HG03520 (cell line): ENCODE measurements around the gene CHMP2A.

ENCODE experiments used
- ATAC-seq: cut with Tn5 transposase; IDR thresholded peaks from one replicate; pipeline ENCODE4 v1.9.1; 2021; ENCODE audit warnings: mild to moderate bottlenecking, moderate library complexity; ENCODE audit not compliant: unreplicated experiment

Gene CHMP2A

DNA sequence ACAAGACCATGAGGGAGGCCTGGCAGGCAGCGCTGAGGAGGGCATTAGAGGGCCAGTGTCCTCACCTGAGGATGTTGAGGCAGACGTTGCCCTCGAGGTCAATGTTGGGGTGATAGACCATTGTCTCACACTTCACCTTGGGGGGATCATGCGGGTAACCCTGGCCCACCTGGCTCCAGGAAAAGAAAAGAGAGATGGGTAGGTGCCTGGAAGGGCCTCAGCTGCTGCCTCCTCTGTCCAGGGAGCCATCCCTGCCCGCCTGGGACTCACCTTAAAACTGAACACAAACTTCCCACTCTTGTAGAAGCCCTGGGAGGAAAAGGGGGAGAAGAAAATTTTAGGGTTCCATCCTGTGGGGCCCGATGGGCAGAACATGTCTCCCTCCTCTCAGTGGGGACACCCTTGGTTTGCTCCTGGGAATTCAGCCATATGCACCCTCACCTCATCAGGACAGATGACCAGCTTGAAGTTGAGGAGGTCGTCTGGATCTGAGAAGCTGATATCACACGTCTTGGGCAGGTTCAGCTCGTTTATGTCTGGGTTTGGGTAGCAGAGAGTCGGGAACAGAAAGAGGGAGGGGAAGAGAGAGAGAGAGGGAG is 1.8 kb upstream of the CHMP2A start:
- ATAC-seq = no peak

DNA sequence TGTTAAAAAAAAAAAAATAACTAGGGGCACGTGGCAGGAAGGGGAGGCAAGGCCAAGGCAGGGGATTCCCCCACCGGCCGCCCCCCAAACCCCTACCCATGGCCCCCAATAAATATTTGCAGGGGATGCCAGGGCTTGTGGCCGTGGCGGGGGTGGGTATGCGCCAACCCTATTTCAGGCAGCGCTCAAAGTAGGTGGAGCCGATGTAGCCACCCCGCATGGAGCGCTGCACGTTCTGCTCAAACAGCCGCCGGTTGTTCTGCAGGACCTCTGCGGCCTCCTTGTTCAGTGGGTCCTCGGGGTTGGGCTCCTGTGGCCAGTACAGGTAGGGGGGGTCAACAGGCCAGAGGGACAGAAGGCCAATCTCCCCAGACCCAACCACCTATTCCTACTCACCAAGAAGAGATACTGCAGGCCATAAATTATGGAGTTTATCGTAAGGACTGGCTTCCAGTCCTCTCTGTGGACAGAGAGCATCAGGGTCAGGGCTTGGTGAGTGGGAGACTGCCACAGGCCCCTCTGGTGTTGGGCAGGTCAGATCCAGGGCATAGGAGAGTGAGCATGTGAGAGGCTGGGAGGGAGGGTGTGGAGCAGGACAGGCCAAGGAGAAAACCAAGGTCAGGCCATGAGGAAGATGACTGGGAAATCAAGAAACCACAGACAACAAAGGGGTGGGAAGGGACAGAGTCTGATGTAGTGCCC is 1.2 kb upstream of the CHMP2A start:
- no peak for ATAC-seq

DNA sequence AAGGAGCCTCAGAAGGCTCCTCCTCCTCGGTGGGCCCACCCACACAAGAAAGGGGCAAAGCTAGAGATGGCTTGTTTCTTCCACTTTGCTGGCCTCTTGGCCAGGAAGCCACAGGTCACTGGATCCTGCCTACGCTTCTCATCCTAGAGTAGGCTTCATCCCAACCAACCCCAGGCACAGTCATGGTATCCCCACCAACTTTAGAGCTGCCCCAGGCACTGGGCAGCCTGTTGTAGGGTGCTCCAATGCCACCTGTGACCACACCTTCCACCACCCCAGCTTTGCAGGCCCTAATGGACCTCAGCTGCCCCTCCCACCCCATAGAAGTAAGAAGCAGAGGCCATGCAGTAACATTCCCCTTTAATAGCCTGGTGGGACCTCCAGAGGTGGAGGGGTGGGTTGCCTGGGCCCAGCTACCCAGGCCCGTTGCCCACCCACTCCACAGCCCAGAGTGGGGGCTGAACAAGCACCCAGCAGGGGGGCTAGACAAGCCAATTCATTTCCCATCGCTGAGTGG is 522 bp upstream of the CHMP2A start:
- no peak for ATAC-seq

DNA sequence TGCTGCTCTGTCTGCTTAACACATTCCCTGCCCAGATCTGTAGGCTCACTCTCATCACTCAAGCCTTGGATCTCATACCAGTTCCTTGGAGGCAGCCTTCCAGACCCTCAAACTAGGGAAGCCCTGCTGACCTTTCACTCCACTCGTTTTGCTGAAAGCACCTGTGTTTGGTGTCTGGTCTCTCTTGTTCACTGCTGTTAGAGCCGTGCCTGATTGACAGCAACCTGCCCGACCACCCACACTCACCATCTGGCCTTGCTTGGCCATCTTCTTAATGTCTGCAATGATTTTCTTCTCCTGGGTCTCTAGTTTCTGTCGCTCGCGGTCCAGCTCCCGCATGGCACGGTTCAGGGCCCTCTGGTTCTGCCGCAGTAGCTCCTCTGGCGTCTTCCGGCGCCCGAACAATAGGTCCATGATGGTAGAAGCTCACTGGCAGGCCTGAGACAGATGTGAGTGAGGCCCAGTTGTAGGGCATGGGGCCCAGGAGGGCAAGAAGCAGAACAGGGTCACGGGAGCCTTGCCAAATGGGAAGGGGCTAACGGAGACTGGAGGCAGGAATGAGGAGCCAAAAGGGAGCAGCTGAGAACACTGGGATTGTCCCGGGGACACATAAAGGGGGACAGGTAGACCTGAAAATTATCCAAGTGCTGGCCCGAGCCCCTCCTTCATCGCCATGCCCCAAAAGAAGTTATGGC is 959 bp downstream of the CHMP2A start:
- ATAC-seq = no peak

DNA sequence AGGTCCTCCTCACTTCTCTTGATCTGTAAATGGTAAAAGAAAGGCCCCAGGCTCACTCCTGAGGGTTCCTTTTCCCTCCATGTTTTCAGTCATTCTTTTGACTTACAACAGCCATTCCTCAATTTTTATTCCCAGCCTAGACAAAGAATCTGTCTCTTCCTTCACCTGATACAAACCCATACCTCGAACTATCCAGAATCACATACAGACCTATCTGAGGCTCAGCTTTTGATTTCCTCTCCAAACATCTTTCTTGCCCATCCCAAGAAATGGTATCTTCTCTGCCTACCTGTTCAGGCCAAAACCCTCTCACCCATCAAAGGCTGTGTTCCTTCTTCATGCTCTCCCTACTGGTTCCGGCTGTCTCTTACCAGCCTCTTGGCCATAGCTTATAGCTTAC is 2.2 kb downstream of the CHMP2A start:
- ATAC-seq = no peak

DNA sequence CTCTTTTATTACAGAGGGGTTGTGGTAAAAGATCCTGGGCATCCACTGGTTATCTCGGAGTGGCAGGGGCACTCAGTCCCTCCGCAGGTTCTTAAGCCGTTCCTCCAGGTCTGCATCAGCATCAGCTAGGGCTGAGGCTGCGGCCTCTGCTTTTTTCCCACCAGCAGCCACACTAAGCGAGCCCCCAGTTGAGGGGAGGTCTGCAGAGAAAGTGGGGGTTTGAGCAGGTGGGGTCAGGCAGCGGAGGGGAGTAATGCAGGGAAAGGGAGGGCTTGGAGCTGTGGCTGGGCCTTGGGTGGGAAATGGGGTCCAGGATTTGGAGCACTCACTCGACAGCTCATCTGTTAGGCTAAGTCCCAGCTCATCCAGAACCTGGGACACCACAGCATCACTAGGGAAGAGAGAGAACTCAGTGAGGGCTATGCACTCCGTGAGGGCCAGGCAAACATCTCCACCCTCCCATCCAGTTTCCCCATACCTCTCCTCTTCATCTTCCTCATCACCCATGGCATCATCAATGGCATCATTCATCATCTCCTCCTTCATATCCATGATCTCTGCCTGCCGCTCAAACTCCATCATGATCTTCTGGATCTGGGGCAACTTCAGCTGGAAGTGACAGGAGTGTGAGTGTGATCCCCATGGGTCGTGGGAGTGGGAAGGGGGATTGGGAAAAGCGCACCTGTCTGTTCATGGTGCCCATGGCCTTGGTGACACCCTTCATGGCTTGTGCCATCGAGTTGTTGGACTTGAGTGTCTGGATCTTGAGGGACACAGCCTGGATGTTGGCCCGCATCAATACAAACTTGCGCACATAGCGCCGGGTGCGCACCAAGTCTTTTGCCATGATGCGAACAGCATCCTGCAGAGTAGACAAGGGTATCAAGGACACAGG is 3.1 kb downstream of the CHMP2A start:
- ATAC-seq = no peak

DNA sequence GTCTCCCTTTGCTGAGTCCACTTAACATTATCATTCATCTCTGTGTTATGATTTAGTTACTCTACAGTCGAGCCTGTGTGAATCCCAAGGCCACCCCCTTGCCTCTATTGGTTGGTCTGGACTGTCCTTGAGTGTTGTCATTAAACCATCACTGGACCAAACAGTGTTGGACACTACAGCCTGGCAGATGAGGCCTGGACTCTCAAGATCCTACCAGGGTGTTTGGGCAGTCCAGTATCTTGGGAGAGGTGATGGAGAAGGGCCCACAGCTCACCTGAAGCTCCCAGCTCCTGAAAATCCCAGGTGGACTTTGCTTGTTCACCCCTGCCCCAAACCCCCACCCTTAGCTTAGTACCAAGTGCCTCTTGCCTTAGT is 3.8 kb downstream of the CHMP2A start:
- ATAC-seq = no peak

DNA sequence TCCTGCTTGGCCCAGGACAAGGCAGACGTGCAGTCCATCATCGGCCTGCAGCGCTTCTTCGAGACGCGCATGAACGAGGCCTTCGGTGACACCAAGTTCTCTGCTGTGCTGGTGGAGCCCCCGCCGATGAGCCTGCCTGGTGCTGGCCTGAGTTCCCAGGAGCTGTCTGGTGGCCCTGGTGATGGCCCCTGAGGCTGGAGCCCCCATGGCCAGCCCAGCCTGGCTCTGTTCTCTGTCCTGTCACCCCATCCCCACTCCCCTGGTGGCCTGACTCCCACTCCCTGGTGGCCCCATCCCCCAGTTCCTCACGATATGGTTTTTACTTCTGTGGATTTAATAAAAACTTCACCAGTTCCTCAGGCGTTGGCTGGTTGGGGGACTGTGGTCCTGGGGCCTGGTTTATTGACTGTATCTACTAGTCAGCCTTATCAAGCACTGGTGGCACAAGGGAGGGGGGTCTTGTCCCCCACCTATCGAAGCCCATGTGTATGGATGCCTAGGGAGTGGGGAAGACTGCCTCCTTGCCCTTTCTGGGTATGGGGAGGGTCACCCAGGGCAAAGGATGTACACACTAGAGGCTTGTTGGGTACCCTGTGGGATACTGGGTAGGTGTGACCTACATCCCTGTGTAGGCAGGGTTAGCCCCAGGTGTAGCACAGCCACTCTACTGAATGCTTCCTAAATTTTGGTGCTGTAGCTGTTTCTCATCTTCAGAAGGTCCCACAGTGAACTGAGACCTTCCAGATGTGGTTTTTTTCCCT is 4.4 kb downstream of the CHMP2A start:
- no peak for ATAC-seq

DNA sequence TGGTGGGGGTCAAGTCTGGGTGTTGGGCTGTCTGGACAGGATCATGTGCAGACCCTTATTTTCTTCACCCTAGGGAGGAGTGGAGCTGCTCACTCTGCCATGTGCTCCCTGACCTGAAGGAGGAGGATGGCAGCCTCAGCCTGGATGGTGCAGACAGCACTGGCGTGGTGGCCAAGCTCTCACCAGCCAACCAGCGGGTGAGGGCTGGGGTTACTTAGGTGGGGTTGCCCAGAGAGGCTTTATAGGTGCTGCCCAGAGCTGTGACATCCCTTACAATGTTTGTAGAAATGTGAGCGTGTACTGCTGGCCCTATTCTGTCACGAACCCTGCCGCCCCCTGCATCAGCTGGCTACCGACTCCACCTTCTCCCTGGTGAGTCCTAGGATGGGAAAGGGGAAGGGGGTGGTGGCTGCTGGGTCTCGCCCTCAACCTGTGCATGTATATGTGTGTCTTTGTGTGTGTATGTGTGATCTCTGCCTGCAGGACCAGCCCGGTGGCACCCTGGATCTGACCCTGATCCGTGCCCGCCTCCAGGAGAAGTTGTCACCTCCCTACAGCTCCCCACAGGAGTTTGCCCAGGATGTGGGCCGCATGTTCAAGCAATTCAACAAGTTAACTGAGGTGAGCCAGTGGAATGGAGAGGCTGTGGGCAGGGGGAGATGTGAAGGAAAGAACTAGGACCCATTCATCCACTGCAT is 5.1 kb downstream of the CHMP2A start:
- no peak for ATAC-seq

DNA sequence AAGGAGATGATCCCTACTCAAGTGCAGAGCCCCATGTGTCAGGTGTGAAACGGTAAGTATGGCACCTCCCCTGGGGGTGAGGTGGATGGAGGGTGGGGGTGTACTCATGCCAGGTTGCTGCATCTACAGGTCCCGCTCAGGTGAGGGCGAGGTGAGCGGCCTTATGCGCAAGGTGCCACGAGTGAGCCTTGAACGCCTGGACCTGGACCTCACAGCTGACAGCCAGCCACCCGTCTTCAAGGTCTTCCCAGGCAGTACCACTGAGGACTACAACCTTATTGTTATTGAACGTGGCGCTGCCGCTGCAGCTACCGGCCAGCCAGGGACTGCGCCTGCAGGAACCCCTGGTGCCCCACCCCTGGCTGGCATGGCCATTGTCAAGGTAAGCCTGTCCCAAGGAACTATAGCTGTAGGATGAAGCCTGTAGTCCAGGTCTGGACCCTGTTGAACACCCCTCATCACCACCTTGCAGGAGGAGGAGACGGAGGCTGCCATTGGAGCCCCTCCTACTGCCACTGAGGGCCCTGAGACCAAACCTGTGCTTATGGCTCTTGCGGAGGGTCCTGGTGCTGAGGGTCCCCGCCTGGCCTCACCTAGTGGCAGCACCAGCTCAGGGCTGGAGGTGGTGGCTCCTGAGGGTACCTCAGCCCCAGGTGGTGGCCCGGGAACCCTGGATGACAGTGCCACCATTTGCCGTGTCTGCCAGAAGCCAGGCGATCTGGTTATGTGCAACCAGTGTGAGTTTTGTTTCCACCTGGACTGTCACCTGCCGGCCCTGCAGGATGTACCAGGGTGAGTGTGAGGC is 5.8 kb downstream of the CHMP2A start:
- no peak for ATAC-seq

DNA sequence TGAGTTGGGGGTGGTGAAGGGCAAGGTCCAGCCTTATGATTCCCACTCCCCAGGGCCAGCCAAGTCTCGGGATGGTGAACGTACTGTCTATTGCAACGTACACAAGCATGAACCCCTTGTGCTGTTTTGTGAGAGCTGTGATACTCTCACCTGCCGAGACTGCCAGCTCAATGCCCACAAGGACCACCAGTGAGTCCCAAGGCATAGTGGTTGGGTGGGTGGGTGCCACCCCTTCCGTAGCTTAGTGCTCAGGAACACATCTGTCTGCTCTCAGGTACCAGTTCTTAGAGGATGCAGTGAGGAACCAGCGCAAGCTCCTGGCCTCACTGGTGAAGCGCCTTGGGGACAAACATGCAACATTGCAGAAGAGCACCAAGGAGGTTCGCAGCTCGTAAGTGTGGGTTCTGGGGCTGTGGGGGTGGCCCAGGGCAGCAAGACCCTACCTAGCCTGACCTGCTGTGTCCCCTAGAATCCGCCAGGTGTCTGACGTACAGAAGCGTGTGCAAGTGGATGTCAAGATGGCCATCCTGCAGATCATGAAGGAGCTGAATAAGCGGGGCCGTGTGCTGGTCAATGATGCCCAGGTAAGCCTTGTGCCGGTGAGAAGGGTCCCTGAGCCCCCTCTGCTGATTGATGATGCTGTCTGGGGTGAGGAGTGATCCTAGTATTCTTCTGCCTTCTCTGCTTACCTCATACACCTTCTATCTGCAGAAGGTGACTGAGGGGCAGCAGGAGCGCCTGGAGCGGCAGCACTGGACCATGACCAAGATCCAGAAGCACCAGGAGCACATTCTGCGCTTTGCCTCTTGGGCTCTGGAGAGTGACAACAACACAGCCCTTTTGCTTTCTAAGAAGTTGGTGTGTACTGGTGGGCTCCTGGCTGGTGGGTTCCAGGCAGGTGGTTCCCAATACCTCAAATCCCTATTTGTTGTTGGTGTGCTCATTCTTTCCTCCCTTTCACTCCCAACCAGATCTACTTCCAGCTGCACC is 7.3 kb downstream of the CHMP2A start:
- ATAC-seq = no peak

DNA sequence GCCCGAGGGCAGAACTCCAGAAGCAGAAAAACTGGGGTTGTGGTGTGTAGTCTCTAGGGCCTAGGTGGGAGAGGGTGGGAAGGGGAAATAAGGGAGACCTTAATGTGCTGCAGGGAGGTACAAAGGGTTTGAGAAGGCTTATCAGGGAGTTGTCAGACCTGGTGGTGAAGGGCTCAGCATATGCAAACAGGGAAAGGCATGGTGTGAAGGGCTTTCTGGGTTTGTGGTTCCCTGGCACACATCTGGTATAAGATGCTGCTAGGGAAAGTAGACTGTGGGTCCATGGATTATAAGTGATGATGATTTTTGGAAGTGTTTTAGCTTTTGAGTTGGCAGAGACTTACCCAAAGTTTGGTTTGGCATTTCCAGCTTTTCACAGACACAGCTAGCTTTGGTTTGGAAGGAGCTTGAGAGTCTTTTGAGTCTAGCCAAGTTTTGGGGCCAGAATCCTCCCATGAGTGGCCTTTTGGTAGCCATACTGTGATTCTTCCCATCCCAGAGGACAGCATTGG is 8.8 kb downstream of the CHMP2A start:
- no peak for ATAC-seq

DNA sequence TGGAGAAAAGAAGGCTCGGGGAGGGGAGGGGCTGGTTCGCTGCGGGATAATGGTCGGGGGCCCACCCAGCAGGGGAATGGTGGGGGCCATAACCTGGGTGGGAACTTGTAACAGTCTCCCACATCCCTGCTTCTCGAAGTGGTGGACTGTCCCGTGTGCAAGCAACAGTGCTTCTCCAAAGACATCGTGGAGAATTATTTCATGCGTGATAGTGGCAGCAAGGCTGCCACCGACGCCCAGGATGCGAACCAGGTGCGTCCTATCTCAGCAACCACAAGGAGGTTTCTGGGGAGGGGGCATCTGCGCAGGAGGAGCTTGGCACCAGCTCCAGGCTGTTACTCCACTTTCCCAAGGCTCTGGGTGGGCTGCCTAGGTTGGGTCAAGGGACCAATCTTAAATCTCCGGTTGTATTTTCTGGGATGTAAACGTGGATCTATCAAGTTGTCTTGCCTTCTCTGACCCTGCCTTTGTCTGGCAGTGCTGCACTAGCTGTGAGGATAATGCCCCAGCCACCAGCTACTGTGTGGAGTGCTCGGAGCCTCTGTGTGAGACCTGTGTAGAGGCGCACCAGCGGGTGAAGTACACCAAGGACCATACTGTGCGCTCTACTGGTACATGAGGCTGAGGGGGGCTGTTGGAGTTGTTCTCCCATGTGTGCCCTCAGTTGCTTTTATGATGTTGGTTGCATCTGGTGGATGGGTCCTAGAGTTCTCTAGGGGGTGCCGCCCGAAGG is 9.5 kb downstream of the CHMP2A start:
- ATAC-seq = no peak

DNA sequence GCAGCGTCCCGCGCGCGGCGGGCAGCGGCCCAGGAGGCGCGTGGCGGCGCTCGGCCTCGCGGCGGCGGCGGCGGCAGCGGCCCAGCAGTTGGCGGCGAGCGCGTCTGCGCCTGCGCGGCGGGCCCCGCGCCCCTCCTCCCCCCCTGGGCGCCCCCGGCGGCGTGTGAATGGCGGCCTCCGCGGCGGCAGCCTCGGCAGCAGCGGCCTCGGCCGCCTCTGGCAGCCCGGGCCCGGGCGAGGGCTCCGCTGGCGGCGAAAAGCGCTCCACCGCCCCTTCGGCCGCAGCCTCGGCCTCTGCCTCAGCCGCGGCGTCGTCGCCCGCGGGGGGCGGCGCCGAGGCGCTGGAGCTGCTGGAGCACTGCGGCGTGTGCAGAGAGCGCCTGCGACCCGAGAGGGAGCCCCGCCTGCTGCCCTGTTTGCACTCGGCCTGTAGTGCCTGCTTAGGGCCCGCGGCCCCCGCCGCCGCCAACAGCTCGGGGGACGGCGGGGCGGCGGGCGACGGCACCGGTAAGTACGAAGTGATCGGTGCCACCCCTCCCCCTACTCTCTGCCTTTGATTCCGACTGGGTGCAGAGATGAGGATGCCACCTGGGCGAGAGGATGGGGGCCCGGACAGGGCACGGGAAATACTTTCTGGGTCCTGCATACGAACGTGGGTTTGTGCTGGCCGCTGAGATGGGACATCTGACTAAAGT is 10.2 kb downstream of the CHMP2A start:
- peak; percentile 34 for ATAC-seq

DNA sequence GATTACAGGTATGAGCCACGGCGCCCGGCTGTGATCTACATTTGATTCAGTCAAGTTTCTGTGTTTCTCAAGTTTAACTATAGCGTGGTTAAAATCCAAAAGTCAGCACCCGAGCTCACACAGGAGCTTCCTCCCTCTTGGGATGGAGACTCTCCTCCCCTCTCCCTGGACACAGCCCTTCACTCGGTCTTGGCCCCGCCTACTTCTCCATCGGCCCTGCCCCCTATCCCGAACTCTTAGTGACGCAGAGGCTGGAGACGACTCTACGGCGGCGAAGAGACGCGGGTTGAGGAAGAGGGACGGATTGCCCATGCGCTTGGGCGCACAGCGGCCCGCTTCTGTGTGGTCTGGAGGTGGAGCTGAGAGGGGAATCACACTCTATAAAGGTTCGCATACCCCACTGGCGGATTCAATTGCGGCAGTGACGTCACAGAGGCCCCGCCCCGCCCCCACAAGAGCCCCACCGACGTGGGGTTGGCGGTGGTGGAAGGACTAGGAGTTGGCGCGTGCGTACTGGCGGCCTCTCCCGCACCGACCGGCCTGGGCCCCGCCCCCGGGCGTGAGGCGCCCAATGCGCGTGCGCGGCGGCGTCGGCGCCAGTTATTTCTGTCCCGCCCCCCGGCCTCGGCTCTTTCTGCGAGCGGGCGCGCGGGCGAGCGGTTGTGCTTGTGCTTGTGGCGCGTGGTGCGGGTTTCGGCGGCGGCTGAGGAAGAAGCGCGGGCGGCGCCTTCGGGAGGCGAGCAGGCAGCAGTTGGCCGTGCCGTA is 10.9 kb downstream of the CHMP2A start, which contains the start of gene TRIM28:
TSS of gene TRIM28 (plus strand) at position 239 of the 765 bp plus-strand sequence. CDS start 694 bp downstream, outside the sequence.
- ATAC-seq = peak; percentile 75
